ENCODE results near the gene XYLT1. TPM values are rescaled to one million over a fixed set of nuclear protein-coding genes. Genes with fewer than 3 reads are reported as not detected.

The XYLT1 gene
- total RNA-seq, 6 experiments from 2014 or later = 0.48 to 2.0 (median 0.59) TPM

- Histone ChIP-seq H3K9me3 (no peaks in the 10 kb centered on the region), H3K36me3 (no peaks in the 10 kb centered on the region), H3K4me3 (no peak overlapping the region), H3K27ac (no peak overlapping the region), H3K27me3 (no peaks in the 10 kb centered on the region), H3K4me1 (no peaks in the 10 kb centered on the region)
- 46% methylated on average over 2 of the region's 2 CpGs for WGBS (ENCODE audit: insufficient coverage, low coverage, low lambda C conversion rate, missing lambda C conversion rate)
- no peak for DNase-seq
- intact Hi-C loops (cut with DNase I) = no loop called here
- no peak for ATAC-seq
- no peak for TF ChIP-seq CTCF (IDR thresholded peaks at IDR 0.05)
- no peak for TF ChIP-seq POLR2A (IDR thresholded peaks at IDR 0.05)
These were observed 250.8 kb downstream of the XYLT1 start for GRCh38 chr16:17219991-17220390.

GRCh38 chr16:17215936-17216335 lies 254.8 kb downstream of the XYLT1 start:
- intact Hi-C loops (cut with DNase I) = no loop called here
- Histone ChIP-seq H3K27me3 (no peaks in the 10 kb centered on the region), H3K27ac (no peak overlapping the region), H3K4me3 (no peak overlapping the region), H3K36me3 (no peaks in the 10 kb centered on the region), H3K9me3 (no peaks in the 10 kb centered on the region), H3K4me1 (no peaks in the 10 kb centered on the region)
- ATAC-seq = no peak
- no peak for DNase-seq
- TF ChIP-seq POLR2A (IDR thresholded peaks at IDR 0.05) (no peak), CTCF (IDR thresholded peaks at IDR 0.05) (no peak)
- 58% methylated on average over 6 of the region's 8 CpGs for WGBS (ENCODE audit: insufficient coverage, low coverage, low lambda C conversion rate, missing lambda C conversion rate)

- Histone ChIP-seq H3K4me3 (no peak overlapping the region), H3K27me3 (no peaks in the 10 kb centered on the region), H3K4me1 (no peaks in the 10 kb centered on the region), H3K9me3 (no peaks in the 10 kb centered on the region), H3K36me3 (no peaks in the 10 kb centered on the region), H3K27ac (no peak overlapping the region)
- no peak for ATAC-seq
- DNase-seq = no peak
- intact Hi-C loops (cut with DNase I) = no loop called here
- no peak for TF ChIP-seq POLR2A (IDR thresholded peaks at IDR 0.05)
- WGBS (ENCODE audit: insufficient coverage, low coverage, low lambda C conversion rate, missing lambda C conversion rate) = 38% methylated on average over 2 of the region's 2 CpGs
These were observed 255.5 kb downstream of the XYLT1 start for GRCh38 chr16:17215306-17215705.

- H3K27ac ChIP-seq = no peak overlapping the region
- H3K36me3 ChIP-seq = no peaks in the 10 kb centered on the region
- WGBS (ENCODE audit: insufficient coverage, low coverage, low lambda C conversion rate, missing lambda C conversion rate) = 78% methylated on average over 3 of the region's 3 CpGs
- no peaks in the 10 kb centered on the region for H3K27me3 ChIP-seq
- TF ChIP-seq POLR2A (IDR thresholded peaks at IDR 0.05) (no peak), CTCF (IDR thresholded peaks at IDR 0.05) (no peak)
- H3K9me3 ChIP-seq = no peaks in the 10 kb centered on the region
- no peak for DNase-seq
- no peaks in the 10 kb centered on the region for H3K4me1 ChIP-seq
- no peak overlapping the region for H3K4me3 ChIP-seq
- no peak for ATAC-seq
- intact Hi-C loops (cut with DNase I) = no loop called here
These were observed 256.8 kb downstream of the XYLT1 start for GRCh38 chr16:17213974-17214373.

GRCh38 chr16:17213025-17213424 lies 257.7 kb downstream of the XYLT1 start:
- no peaks in the 10 kb centered on the region for H3K36me3 ChIP-seq
- TF ChIP-seq POLR2A (IDR thresholded peaks at IDR 0.05) (no peak), CTCF (IDR thresholded peaks at IDR 0.05) (no peak)
- no peaks in the 10 kb centered on the region for H3K27me3 ChIP-seq
- DNase-seq = no peak
- no peak for ATAC-seq
- H3K27ac ChIP-seq = no peak overlapping the region
- H3K4me3 ChIP-seq = no peak overlapping the region
- H3K4me1 ChIP-seq = no peaks in the 10 kb centered on the region
- 50% methylated on average over 2 of the region's 2 CpGs for WGBS (ENCODE audit: insufficient coverage, low coverage, low lambda C conversion rate, missing lambda C conversion rate)
- intact Hi-C loops (cut with DNase I) = no loop called here
- H3K9me3 ChIP-seq = no peaks in the 10 kb centered on the region
